T-helper 9 cell (primary cell): Measurements from ENCODE around the gene IMMP2L.
"Not testable (repeated sequence)": the region's sequence is repeated elsewhere in the genome, so short reads cannot be mapped to it uniquely, and the experiment has no call there.

Experiments used
- DNase-seq: peaks from one replicate; pipeline ENCODE4 v3.0.0-alpha.2; 2020

The IMMP2L gene

DNA sequence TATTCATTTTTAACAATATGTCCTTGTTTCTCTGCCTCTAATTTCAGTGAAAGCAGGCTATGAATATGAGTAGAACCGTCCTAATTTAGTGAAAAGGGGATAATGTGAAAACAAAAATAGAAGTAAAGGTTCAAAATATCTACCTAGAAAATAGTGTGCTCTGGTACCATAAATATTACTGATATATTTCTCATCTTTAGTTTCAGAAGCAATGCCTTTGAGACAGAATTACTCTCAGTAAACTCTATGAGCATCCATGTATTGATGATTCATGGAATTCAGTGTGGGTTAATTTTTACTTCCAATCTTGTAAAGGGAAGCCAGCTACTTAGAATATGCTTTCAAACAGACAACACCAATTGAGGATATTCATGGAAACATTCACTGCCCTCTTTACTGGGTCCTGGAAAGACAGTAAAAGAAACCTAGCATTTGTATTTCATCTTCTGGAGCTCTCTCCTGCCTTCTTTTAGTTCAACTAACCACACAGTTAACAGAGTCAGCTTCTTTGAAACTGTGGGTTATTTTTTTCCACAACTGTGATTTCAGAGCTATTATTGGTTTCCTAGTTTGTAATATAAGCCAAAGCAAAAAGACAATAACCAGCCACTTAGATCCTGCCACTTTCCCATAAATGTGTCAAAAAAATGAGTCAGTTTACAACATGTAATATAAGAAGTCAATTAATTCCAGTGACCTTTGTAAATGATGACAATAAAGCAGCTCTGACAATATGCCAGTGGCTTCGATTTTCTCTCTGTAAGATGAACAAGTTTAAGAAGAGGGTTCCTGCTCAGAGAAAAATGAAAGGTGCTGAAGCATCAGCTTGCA lies 469.7 kb downstream of the IMMP2L start:
- no peak for DNase-seq

DNA sequence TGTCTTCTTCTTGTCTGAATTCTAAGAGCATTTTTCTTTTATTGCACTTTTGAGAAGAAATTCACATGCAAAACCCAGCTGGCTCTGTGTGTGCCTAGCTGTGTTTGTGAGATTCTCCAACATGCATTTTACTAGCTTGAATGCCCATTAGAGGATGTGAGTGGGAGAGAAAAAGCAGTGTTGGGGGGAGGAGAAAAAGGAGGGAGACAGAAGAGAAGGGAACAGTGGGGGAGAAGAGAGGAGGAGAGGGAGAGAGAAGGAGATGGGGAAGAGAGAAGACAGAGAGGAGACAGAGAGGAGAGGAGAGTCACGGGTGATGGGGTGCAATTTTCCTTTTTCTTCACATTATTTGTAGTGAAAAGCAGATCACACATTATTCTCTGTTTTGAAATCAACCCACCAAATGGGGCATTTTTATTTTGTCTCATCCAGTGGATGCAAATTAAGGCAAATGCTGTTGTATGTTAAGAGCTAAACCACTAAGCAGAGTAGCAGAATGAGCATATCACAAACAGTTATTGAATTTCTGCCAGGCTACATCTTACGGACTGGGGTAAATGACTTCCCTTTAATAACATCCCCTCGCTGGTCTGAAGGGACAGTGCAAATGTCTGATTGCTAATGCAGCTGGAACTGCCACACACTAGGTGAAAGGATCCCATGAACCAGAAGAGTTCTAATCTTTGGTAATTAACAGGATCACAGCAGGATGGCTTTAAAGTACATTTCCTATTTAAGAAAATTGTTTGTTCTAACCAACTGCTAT lies 470.5 kb downstream of the IMMP2L start:
- no peak for DNase-seq

- no peak for DNase-seq
Observed at GRCh38 chr7:111090846-111091245, 471.4 kb downstream of the IMMP2L start, which contains the start of gene LRRN3. TSS of gene LRRN3 (plus strand) at chr7:111091127. CDS start at chr7:111122773, 31,646 bp downstream.

GRCh38 chr7:111089822-111090426 lies 472.4 kb downstream of the IMMP2L start:
- DNase-seq, result no peak

DNA sequence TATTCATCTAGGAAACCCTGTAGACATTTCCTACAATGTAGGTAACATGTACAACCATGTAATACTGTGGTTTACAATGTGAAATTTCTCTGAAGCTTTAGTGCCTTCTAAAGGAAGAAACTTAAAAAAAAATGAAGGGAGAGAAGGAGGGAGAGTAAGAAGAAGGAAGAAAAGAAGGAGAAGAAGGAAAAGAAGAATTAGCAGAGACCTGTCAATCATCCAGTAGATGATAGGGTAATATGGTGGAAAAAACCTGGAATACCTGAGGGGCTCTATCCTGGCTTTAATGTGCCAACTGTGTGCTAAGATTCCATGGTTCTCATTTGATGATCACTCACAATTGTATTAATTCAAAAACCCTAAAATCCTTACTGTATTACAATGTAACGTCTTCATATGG lies 474.0 kb downstream of the IMMP2L start:
- no peak for DNase-seq

GRCh38 chr7:111086532-111086931 lies 475.8 kb downstream of the IMMP2L start:
- no peak for DNase-seq

- no peak for DNase-seq
Observed at GRCh38 chr7:111085356-111085755, 476.9 kb downstream of the IMMP2L start.

DNA sequence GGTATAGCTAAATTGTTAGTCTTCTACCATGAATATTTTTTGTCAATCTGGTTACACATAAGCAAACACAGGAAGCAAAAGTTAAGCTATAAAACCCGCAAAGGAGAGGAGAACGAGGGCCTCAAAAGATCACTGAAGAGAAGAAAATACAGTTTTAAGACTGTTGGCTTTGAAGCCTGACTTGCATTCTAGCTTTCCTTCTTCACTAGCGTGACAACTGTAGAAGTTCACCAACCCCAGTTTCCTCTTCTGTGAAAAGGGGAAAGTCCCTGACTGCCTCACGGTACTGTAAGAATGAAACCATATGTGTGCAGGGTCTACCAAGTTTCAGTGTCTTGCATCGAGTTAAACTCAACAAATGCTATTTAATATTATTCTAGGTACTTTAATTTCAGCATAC lies 478.9 kb downstream of the IMMP2L start:
- no peak for DNase-seq

- no peak for DNase-seq
Observed at GRCh38 chr7:111082351-111082750, 479.9 kb downstream of the IMMP2L start.

DNA sequence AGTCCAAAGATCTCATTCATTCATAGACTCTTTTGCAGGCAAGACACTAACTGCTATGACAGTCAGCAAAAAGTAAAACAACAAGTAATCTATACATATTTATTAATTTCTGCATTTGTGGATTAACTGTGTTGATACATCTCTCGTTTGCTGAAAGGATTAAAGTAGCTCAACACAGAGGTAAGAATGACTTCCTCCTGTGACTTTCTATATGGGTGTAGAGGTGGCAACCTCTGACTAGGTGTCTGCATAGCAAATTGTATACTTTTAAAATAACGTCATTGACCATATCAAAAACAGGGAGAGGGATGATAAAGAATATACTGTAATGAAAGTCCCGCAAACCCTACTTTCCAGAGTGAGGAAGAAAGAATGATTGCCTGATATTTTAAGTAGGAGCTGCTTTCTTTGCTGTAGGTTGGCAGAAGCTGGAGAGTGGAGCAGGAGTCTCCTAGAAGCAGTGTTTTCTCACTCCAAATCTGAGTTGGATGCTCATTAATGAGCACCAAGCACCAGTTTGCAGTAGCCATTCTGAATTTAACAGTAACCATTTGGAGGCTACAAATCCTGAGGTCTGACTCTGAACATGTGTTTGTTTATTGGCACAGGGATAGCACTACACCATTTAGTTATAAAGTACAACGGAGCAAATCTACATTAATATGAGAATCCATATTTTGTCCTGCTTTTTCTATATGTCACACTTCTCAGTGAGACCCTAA lies 480.6 kb downstream of the IMMP2L start:
- no peak for DNase-seq

DNA sequence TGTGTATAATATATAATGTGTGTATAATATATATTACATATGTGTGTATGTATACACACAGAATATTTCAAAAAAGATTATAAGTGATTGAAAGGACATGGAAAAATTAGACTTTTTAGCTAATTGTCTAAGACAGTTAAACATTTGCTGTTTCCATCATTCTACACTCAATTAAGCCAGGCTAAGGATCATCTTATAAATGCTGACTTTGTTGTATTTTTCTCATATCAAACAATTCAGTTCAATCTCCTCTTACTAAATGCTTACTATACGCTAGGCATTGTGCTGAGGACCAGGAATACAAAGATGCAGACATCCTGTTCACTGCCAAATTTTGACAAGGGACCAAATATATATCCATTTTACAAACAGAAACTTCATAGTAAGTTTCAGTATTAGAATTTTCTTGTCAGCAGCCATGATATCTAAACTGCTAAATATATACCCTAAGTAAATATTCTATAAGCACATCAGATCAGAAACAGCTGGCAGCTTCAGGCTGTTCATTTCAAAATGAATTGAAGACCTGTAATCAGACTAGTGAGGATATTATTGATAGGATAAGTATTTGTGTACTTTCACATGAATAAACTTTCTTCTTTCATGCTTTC lies 481.7 kb downstream of the IMMP2L start:
- DNase-seq, result no peak

- no peak for DNase-seq
Observed at GRCh38 chr7:111077001-111077400, 485.3 kb downstream of the IMMP2L start.

GRCh38 chr7:111076205-111076604 lies 486.1 kb downstream of the IMMP2L start:
- no peak for DNase-seq

DNA sequence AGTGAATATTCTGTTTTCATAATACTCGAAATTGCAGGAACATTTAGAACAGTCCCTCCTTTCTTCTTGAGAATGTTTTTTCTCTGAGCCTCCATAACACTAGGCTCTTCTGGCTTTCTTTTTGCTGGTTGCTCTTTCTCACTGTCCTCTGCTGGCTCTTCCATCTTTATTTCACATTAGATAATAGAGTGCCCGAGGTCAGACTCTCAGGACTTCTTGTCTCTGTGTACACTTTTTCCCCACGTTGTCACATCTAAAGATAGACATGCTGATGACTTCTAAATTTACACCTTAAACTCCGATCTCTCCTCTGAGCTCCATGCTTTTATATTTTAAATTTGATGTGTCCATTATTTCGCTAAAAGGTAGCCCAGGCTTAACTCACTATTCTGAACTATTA lies 486.8 kb downstream of the IMMP2L start:
- no peak for DNase-seq

DNA sequence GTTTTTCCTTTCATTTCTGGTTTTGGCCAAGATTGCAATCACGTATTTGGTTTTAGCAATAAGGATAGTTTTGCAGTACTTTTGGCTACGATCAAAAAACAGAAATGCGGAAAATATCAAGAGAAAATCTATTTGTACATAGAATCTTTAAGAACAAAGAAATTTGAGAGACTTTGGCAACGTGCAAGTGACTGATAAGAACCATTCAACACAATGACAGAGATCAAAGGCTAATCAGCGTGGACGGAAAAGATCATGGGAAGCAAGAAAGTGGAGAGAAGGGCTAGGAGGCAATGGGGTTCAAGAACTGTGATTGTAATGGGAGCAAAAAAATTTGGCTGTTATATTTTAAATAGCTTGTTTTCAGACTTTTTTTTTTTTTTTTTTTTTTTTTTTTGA lies 487.5 kb downstream of the IMMP2L start:
- no peak for DNase-seq

GRCh38 chr7:111074071-111074747 lies 488.1 kb downstream of the IMMP2L start:
- DNase-seq, result no peak

DNA sequence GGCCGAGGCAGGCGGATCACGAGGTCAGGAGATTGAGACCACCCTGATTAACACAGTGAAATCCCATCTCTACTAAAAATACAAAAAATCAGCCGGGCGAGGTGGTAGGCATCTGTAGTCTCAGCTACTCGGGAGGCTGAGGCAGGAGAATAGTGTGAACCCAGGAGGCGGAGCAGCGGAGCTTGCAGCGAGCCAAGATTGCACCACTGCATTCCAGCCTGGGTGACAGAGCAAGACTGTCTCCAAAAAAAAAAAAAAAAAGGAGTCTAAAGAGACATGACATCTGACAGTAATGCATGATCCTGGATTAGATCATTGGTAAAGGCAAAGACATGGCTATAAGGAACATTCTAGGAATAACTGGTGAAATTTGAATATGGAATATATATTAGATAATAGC lies 489.6 kb downstream of the IMMP2L start:
- not testable (repeated sequence) for DNase-seq

GRCh38 chr7:111071556-111071955 lies 490.7 kb downstream of the IMMP2L start:
- DNase-seq, result no peak

DNA sequence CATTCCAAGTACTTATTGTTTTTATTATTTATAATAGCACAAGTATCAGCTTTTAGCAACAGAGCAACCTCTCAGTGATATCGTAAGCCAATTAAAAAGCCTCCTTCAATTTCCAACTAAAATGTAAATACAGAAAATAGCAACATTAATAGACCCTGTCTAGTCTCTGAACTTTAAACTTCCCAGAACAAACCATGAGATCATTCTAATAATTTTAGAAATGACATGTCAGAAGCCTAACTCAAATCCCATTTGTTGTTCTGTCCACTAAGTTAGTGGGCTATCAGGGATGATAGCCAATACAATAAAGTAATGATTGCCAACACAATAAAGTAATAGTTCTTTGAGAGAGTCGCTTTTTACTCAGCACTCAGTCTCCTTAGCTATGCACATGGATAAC lies 493.7 kb downstream of the IMMP2L start:
- no peak for DNase-seq

DNA sequence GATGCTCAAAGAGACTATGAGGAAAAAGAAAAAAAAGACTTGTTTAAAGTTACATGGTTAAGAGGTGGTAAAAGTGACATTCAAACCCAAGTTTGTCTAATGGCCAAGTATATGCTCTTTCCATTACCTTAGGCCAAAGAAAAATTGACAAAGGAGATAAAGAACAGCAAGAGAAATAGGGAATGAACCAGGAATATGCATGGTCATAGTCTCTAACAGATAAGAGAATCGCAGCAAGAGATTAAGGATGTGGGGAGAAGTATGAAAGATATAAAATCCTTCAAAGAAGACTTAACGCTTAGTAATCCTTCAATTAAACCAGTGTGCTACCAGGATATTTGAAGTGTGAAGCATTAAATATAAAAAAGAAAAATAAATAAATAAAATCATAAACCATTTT lies 494.6 kb downstream of the IMMP2L start:
- no peak for DNase-seq

DNA sequence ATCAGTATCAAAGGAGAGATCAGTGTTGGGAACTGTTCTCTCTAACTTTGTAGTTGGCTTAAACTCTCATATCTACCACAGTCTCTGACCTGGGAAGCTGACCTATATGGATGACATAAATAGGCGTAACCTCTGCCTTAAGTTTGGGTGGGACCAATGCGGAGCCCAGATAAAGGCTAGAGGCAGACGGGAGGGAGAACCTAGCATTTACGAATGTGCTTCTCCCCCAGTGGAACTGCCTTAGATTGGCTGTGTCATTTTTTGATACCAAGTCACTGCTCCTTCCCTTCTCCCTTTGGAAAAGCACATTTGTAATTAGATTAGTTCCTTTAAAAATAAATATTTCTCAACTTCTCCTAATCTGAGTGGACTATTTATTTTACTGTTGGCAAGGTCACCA lies 495.0 kb downstream of the IMMP2L start:
- no peak for DNase-seq

- DNase-seq, result no peak
Observed at GRCh38 chr7:111063166-111063565, 499.1 kb downstream of the IMMP2L start.
